Trophoblast cell (in vitro differentiated cells and primary cell): ENCODE results near the gene TSNAX.

Experiments
- DNase-seq, 2 donors: peaks; one replicate each; pipeline ENCODE4 v3.0.0-alpha.2; 2016
- H2AFZ ChIP-seq: 2 replicates; pipeline ENCODE4 v1.6.1; 2013; ENCODE audit warnings: low read length, moderate library complexity, mild to moderate bottlenecking; ENCODE audit not compliant: insufficient read depth, poor library complexity
- H2AK5ac ChIP-seq: 2 replicates; pipeline ENCODE4 v1.6.1; 2013; ENCODE audit warnings: mild to moderate bottlenecking, low read length
- H2BK120ac ChIP-seq: 2 replicates; pipeline ENCODE4 v1.6.1; 2013; ENCODE audit warnings: low read length, mild to moderate bottlenecking, moderate library complexity; ENCODE audit not compliant: insufficient read depth, poor library complexity
- H2BK12ac ChIP-seq: 2 replicates; pipeline ENCODE4 v1.6.1; 2013; ENCODE audit warnings: mild to moderate bottlenecking, low read length, moderate library complexity
- H2BK5ac ChIP-seq: 2 replicates; pipeline ENCODE4 v1.6.1; 2013; ENCODE audit warnings: low read length, low read depth, moderate library complexity, mild to moderate bottlenecking; ENCODE audit not compliant: poor library complexity
- H3K14ac ChIP-seq: 2 replicates; pipeline ENCODE4 v1.6.1; 2013; ENCODE audit warnings: mild to moderate bottlenecking, low read length
- H3K18ac ChIP-seq: 2 replicates; pipeline ENCODE4 v1.6.1; 2013; ENCODE audit warnings: mild to moderate bottlenecking, low read length
- H3K23ac ChIP-seq: 2 replicates; pipeline ENCODE4 v1.6.1; 2013; ENCODE audit warnings: low read length
- H3K27ac ChIP-seq: 2 replicates; pipeline ENCODE4 v1.5.1; 2013; ENCODE audit warnings: low read depth, mild to moderate bottlenecking, inconsistent platforms, low read length, moderate library complexity
- H3K27me3 ChIP-seq: 2 replicates; pipeline ENCODE4 v1.6.1; 2013; ENCODE audit warnings: inconsistent platforms, mild to moderate bottlenecking, low read length, moderate library complexity; ENCODE audit not compliant: insufficient read depth
- H3K36me3 ChIP-seq, 2 experiments: 1 replicate in 1 of 2; 2 replicates in 1 of 2; pipeline ENCODE4 v1.6.1; 2013; ENCODE audit warnings: low read length in 2 of 2, mild to moderate bottlenecking in 2 of 2, moderate library complexity in 1 of 2; ENCODE audit not compliant: insufficient read depth in 2 of 2, control insufficient read depth in 1 of 2
- H3K4ac ChIP-seq: 2 replicates; pipeline ENCODE4 v1.6.1; 2013; ENCODE audit warnings: low read depth, mild to moderate bottlenecking, low read length, moderate library complexity
- H3K4me1 ChIP-seq, 2 experiments: 1 replicate in 1 of 2; 2 replicates in 1 of 2; pipeline ENCODE4 v1.6.1; 2013; ENCODE audit warnings: low read length in 2 of 2, mild to moderate bottlenecking in 2 of 2, moderate library complexity in 1 of 2; ENCODE audit not compliant: insufficient read depth in 2 of 2, control insufficient read depth in 1 of 2
- H3K4me2 ChIP-seq: 2 replicates; pipeline ENCODE4 v1.6.1; 2013; ENCODE audit warnings: inconsistent platforms, mild to moderate bottlenecking, low read length, moderate library complexity
- H3K4me3 ChIP-seq: 2 replicates; pipeline ENCODE4 v1.5.1; 2013; ENCODE audit warnings: mild to moderate bottlenecking, low read depth, low read length, inconsistent platforms
- H3K79me1 ChIP-seq: one replicate; pipeline ENCODE4 v1.6.1; 2013; ENCODE audit warnings: low read length
- H3K79me2 ChIP-seq: 2 replicates; pipeline ENCODE4 v1.6.1; 2013; ENCODE audit warnings: low read length, mild to moderate bottlenecking; ENCODE audit not compliant: control insufficient read depth, insufficient read depth, poor library complexity
- H3K9ac ChIP-seq: 2 replicates; pipeline ENCODE4 v1.6.1; 2013; ENCODE audit warnings: mild to moderate bottlenecking, low read length
- H3K9me3 ChIP-seq: 2 replicates; pipeline ENCODE4 v1.6.1; 2013; ENCODE audit warnings: low read depth, mild to moderate bottlenecking, control low read depth, inconsistent platforms, low read length; ENCODE audit not compliant: insufficient read depth
- H4K12ac ChIP-seq: 2 replicates; pipeline ENCODE4 v1.6.1; 2013; ENCODE audit warnings: low read depth, mild to moderate bottlenecking, low read length, moderate library complexity
- H4K8ac ChIP-seq: 2 replicates; pipeline ENCODE4 v1.6.1; 2013; ENCODE audit warnings: low read depth, mild to moderate bottlenecking, low read length, moderate library complexity
- H4K91ac ChIP-seq: one replicate; pipeline ENCODE4 v1.6.1; 2013; ENCODE audit warnings: low read depth, mild to moderate bottlenecking, low read length, moderate library complexity
- WGBS: extraction: QIAGEN DNeasy Blood & Tissue Kit; methylation state at CpG from one replicate; pipeline ENCODE4 v1.1.7; 2013; ENCODE audit warnings: missing lambda C conversion rate; ENCODE audit not compliant: insufficient read length, insufficient coverage; ENCODE audit errors: extremely low coverage; 5-methylcytosine and 5-hydroxymethylcytosine counted together

The TSNAX gene

GRCh38 chr1:231597971-231598370 lies 69.5 kb downstream of the TSNAX start:
- Histone ChIP-seq H2BK120ac (no peak overlapping the region), H2AK5ac (no peak overlapping the region), H3K4me1 (peaks cover 0 to 4% of the 10 kb centered on the region in 2 experiments), H3K4ac (no peak overlapping the region), H3K27ac (no peak overlapping the region), H2BK12ac (no peak overlapping the region), H3K23ac (no peak overlapping the region), H3K4me2 (no peak overlapping the region), H3K9me3 (peaks cover 1% of the 10 kb centered on the region), H3K79me2 (no peaks in the 10 kb centered on the region), H4K12ac (no peak overlapping the region), H3K14ac (no peak overlapping the region), H2AFZ (no peak overlapping the region), H3K27me3 (no peaks in the 10 kb centered on the region), H3K9ac (no peak overlapping the region), H2BK5ac (no peak overlapping the region), H3K79me1 (no peaks in the 10 kb centered on the region), H3K4me3 (no peak overlapping the region), H4K8ac (no peak overlapping the region), H3K36me3 (no peaks in the 10 kb centered on the region), H4K91ac (no peak overlapping the region), H3K18ac (no peak overlapping the region)
- WGBS, result no CpG with 5 or more reads among the region's 1 CpG
- no peak for DNase-seq

GRCh38 chr1:231600458-231600976 lies 72.0 kb downstream of the TSNAX start:
- no peak overlapping the region for H4K91ac ChIP-seq
- no peak for DNase-seq
- H3K79me2 ChIP-seq, result no peaks in the 10 kb centered on the region
- H3K14ac ChIP-seq, result no peak overlapping the region
- H3K27ac ChIP-seq, result no peak overlapping the region
- H2BK120ac ChIP-seq, result no peak overlapping the region
- no peak overlapping the region for H3K4me3 ChIP-seq
- no peaks in the 10 kb centered on the region for H3K27me3 ChIP-seq
- H2AK5ac ChIP-seq, result no peak overlapping the region
- no peak overlapping the region for H2BK12ac ChIP-seq
- no peaks in the 10 kb centered on the region for H3K36me3 ChIP-seq
- no peak overlapping the region for H3K18ac ChIP-seq
- H2BK5ac ChIP-seq, result no peak overlapping the region
- no CpG with 5 or more reads among the region's 7 CpGs for WGBS
- H3K4me2 ChIP-seq, result no peak overlapping the region
- H3K4me1 ChIP-seq, result peaks cover 3 to 4% of the 10 kb centered on the region in 2 experiments
- peaks cover 1% of the 10 kb centered on the region for H3K9me3 ChIP-seq
- no peak overlapping the region for H4K12ac ChIP-seq
- no peaks in the 10 kb centered on the region for H3K79me1 ChIP-seq
- H2AFZ ChIP-seq, result no peak overlapping the region
- H3K4ac ChIP-seq, result no peak overlapping the region
- H3K23ac ChIP-seq, result no peak overlapping the region
- no peak overlapping the region for H4K8ac ChIP-seq
- no peak overlapping the region for H3K9ac ChIP-seq

GRCh38 chr1:231601824-231602672 lies 73.6 kb downstream of the TSNAX start:
- no peak overlapping the region for H3K4me3 ChIP-seq
- WGBS, result no CpG with 5 or more reads among the region's 5 CpGs
- no peak overlapping the region for H2AK5ac ChIP-seq

DNA sequence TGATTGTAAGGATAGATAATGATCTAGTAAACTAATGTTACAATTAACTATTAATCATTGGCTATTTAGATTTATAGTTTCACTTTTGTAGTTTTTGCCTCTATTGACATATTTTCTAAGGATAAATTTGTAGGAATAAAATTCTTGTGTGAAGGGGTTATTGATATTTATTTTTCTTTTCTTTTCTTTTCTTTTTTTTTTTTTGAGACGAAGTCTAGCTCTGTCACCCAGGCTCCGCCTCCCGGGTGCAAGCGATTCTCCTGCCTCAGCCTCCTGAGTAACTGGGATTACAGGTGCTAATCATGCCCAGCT lies 74.2 kb downstream of the TSNAX start:
- no peak overlapping the region for H2BK12ac ChIP-seq
- no peak overlapping the region for H3K9ac ChIP-seq
- no peaks in the 10 kb centered on the region for H3K27me3 ChIP-seq
- H4K12ac ChIP-seq, result no peak overlapping the region
- no CpG with 5 or more reads among the region's 4 CpGs for WGBS
- no peak overlapping the region for H3K14ac ChIP-seq
- H3K4me1 ChIP-seq, result peaks cover 0 to 5% of the 10 kb centered on the region in 2 experiments
- no peak overlapping the region for H2AFZ ChIP-seq
- no peak for DNase-seq
- H3K79me2 ChIP-seq, result no peaks in the 10 kb centered on the region
- H3K23ac ChIP-seq, result no peak overlapping the region
- H4K8ac ChIP-seq, result no peak overlapping the region
- H3K27ac ChIP-seq, result no peak overlapping the region
- H3K36me3 ChIP-seq, result no peaks in the 10 kb centered on the region
- no peak overlapping the region for H3K4me2 ChIP-seq
- H2BK120ac ChIP-seq, result no peak overlapping the region
- H3K9me3 ChIP-seq, result no peaks in the 10 kb centered on the region
- no peak overlapping the region for H2BK5ac ChIP-seq
- H3K4me3 ChIP-seq, result no peak overlapping the region
- H3K4ac ChIP-seq, result no peak overlapping the region
- H3K79me1 ChIP-seq, result no peaks in the 10 kb centered on the region
- H2AK5ac ChIP-seq, result no peak overlapping the region
- no peak overlapping the region for H3K18ac ChIP-seq
- no peak overlapping the region for H4K91ac ChIP-seq

More at GRCh38 chr1:231601824-231602672, 73.6 kb downstream of the TSNAX start:
- no peak overlapping the region for H3K23ac ChIP-seq
- no peak overlapping the region for H3K9ac ChIP-seq
- no peak overlapping the region for H2BK12ac ChIP-seq
- peaks cover 0 to 5% of the 10 kb centered on the region in 2 experiments for H3K4me1 ChIP-seq
- H3K36me3 ChIP-seq, result no peaks in the 10 kb centered on the region
- H3K79me1 ChIP-seq, result no peaks in the 10 kb centered on the region
- H3K14ac ChIP-seq, result no peak overlapping the region
- no peaks in the 10 kb centered on the region for H3K27me3 ChIP-seq
- no peak overlapping the region for H4K8ac ChIP-seq
- H2AFZ ChIP-seq, result no peak overlapping the region
- H2BK5ac ChIP-seq, result no peak overlapping the region
- H3K9me3 ChIP-seq, result no peaks in the 10 kb centered on the region
- H3K79me2 ChIP-seq, result no peaks in the 10 kb centered on the region
- H3K27ac ChIP-seq, result no peak overlapping the region
- H3K18ac ChIP-seq, result no peak overlapping the region
- H3K4ac ChIP-seq, result no peak overlapping the region
- no peak overlapping the region for H2BK120ac ChIP-seq
- H3K4me2 ChIP-seq, result no peak overlapping the region
- H4K12ac ChIP-seq, result no peak overlapping the region
- no peak overlapping the region for H4K91ac ChIP-seq
- no peak for DNase-seq
